Neuron (in vitro differentiated cells): ENCODE measurements around the gene MACF1.

Experiments
- H2AFZ ChIP-seq: one replicate; pipeline ENCODE4 v1.6.1; 2013; ENCODE audit warnings: low read depth, mild to moderate bottlenecking, inconsistent platforms, low read length, moderate library complexity
- H3K27me3 ChIP-seq: one replicate; pipeline ENCODE4 v1.6.1; 2013; ENCODE audit warnings: low read length; ENCODE audit not compliant: insufficient read depth
- H3K36me3 ChIP-seq: one replicate; pipeline ENCODE4 v1.6.1; 2013; ENCODE audit warnings: low read length; ENCODE audit not compliant: insufficient read depth
- H3K4me1 ChIP-seq: one replicate; pipeline ENCODE4 v1.6.1; 2013; ENCODE audit warnings: low read length; ENCODE audit not compliant: insufficient read depth
- H3K4me3 ChIP-seq: 2 replicates; pipeline ENCODE4 v1.5.1; 2013; ENCODE audit warnings: mild to moderate bottlenecking, low read length, moderate library complexity
- H3K9me3 ChIP-seq: one replicate; pipeline ENCODE4 v1.6.1; 2013; ENCODE audit warnings: low read length

MACF1 gene

DNA sequence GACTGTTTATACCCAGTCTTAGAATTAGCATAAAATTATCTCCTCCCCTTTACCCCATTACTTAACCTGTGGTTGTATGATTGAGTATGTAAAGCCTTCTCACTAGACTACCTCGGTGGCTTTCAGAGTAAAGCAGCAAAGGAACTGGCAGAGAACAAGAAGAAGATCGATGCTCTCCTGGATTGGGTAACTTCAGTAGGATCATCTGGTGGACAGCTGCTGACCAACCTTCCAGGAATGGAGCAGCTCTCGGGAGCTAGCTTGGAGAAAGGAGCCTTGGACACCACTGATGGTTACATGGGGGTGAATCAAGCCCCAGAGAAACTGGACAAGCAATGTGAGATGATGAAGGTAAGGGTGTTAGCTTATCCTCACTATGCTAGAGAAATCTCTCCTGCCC, 148.4 kb downstream of the MACF1 start:
- Histone ChIP-seq H3K36me3 (peaks cover 94% of the 10 kb centered on the region), H3K27me3 (no peaks in the 10 kb centered on the region), H3K4me1 (no peaks in the 10 kb centered on the region)

GRCh38 chr1:39354572-39354971, 150.1 kb downstream of the MACF1 start:
- Histone ChIP-seq H3K27me3 (no peaks in the 10 kb centered on the region), H3K9me3 (no peaks in the 10 kb centered on the region), H3K4me1 (no peaks in the 10 kb centered on the region), H3K4me3 (no peak overlapping the region), H2AFZ (no peak overlapping the region), H3K36me3 (peaks cover 94% of the 10 kb centered on the region)

More for the DNA sequence above, 148.4 kb downstream of the MACF1 start:
- Histone ChIP-seq H2AFZ (no peak overlapping the region), H3K4me3 (no peak overlapping the region), H3K9me3 (no peaks in the 10 kb centered on the region)

- Histone ChIP-seq H3K4me1 (no peaks in the 10 kb centered on the region), H3K4me3 (no peak overlapping the region), H3K36me3 (peaks cover 88% of the 10 kb centered on the region), H3K27me3 (no peaks in the 10 kb centered on the region), H3K9me3 (no peaks in the 10 kb centered on the region), H2AFZ (no peak overlapping the region)
Observed at GRCh38 chr1:39358491-39358890, 154.0 kb downstream of the MACF1 start.

- H3K36me3 ChIP-seq = peaks cover 87% of the 10 kb centered on the region
- no peak overlapping the region for H2AFZ ChIP-seq
- H3K4me1 ChIP-seq = no peaks in the 10 kb centered on the region
- H3K4me3 ChIP-seq = no peak overlapping the region
- H3K9me3 ChIP-seq = no peaks in the 10 kb centered on the region
- H3K27me3 ChIP-seq = no peaks in the 10 kb centered on the region
Observed at GRCh38 chr1:39359028-39359570, 154.6 kb downstream of the MACF1 start.

GRCh38 chr1:39360731-39361130, 156.2 kb downstream of the MACF1 start:
- Histone ChIP-seq H3K27me3 (no peaks in the 10 kb centered on the region), H3K36me3 (peaks cover 76% of the 10 kb centered on the region), H3K4me1 (no peaks in the 10 kb centered on the region), H3K9me3 (no peaks in the 10 kb centered on the region), H3K4me3 (no peak overlapping the region), H2AFZ (no peak overlapping the region)

DNA sequence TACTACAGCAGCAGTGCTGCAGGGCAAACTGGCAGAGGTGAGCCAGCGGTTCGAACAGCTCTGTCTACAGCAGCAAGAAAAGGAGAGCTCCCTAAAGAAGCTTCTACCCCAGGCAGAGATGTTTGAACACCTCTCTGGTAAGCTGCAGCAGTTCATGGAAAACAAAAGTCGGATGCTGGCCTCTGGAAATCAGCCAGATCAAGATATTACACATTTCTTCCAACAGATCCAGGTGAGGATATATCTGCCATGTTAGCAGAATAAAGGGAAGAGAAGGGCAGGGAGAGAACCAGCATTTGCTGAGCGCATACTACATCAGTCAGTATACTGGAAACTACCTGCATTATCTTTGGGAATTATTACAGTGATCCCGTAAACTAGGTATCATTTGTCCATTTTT, 157.0 kb downstream of the MACF1 start:
- Histone ChIP-seq H3K4me3 (no peak overlapping the region), H3K36me3 (peaks cover 75% of the 10 kb centered on the region), H2AFZ (no peak overlapping the region), H3K9me3 (no peaks in the 10 kb centered on the region), H3K27me3 (no peaks in the 10 kb centered on the region), H3K4me1 (no peaks in the 10 kb centered on the region)

DNA sequence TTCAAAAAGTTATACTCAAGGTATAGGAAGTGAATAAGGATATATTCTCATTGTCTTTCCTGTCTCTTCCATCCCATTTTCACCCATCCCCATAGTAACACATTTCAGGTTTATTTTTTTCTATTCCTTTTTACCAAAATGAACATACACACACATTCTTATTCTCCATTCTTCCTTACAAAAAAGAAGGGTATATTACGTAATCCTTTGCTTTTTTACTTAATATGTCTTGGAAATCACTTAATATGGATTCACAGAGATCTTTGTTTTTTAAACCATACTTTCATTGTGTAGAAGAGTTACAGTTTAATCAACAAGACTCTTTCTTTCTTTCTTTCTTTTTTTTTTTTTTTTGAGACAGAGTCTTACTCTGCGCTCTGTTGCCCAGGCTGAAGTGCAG, 158.8 kb downstream of the MACF1 start:
- peaks cover 70% of the 10 kb centered on the region for H3K36me3 ChIP-seq
- H3K4me1 ChIP-seq = no peaks in the 10 kb centered on the region
- no peaks in the 10 kb centered on the region for H3K27me3 ChIP-seq
- no peak overlapping the region for H2AFZ ChIP-seq
- H3K9me3 ChIP-seq = no peaks in the 10 kb centered on the region
- H3K4me3 ChIP-seq = no peak overlapping the region

GRCh38 chr1:39368045-39368444, 163.6 kb downstream of the MACF1 start:
- Histone ChIP-seq H3K4me1 (no peaks in the 10 kb centered on the region), H3K9me3 (no peaks in the 10 kb centered on the region), H3K4me3 (no peak overlapping the region), H3K27me3 (no peaks in the 10 kb centered on the region), H2AFZ (no peak overlapping the region), H3K36me3 (peaks cover 69% of the 10 kb centered on the region)

DNA sequence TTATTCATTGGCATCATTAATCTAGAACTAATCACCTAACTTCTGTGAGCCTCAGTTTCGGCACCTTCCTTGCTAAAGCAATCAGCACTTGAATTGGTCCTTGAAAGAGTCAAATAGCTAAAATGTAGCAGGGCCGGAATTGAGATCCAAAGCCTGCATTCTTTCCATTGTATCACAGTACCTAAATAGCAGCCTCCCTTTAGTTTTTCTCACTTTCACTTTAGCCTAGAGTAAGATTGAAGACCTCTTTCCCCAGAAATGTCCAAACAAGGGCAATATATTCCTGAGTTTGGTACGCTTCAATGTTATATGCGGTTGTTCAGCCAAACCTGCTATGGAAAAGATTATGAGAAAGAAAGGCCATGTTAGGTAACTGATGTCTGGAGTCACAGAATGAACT, 165.1 kb downstream of the MACF1 start:
- Histone ChIP-seq H2AFZ (no peak overlapping the region), H3K9me3 (no peaks in the 10 kb centered on the region), H3K4me3 (no peak overlapping the region), H3K36me3 (peaks cover 64% of the 10 kb centered on the region), H3K27me3 (no peaks in the 10 kb centered on the region), H3K4me1 (no peaks in the 10 kb centered on the region)

DNA sequence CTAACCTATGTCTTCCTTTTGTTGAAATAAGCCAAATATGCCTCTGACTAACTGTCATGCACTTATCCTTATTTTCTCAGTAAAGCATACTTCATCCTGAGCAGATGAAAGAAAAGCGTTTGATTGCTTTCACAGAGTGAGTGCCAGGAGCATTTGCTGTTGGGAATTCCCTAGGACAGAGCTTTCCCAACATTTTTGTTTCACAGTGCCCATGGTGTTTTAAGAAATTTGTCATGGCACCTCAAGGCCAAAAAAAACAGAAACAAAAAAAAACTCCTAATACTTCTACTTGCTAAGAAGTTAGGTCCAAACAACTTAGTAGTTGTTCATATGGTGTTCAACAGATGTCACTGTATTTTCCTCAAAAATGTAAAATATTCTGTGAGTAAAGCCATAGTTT, 166.1 kb downstream of the MACF1 start:
- Histone ChIP-seq H3K27me3 (no peaks in the 10 kb centered on the region), H3K36me3 (peaks cover 65% of the 10 kb centered on the region), H3K4me3 (no peak overlapping the region), H3K9me3 (no peaks in the 10 kb centered on the region), H3K4me1 (no peaks in the 10 kb centered on the region), H2AFZ (no peak overlapping the region)

DNA sequence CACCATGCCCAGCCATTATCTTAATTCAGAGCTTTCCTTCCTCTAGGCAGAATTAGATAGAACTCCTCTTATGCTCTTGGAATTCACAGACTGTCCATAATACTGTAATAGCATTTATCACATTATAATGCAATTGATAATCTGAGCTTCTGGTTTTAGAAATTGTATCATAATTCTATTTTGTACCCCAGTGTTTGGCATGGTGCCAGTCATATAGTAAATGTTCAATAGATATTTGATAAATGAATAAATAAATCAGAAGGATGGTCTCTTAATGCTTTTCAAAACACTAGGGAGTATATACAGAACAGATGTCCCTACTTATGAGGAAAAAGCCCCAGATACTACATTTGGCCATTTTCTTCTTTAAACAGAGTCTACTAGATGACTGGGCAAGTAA, 167.6 kb downstream of the MACF1 start:
- Histone ChIP-seq H3K4me1 (no peaks in the 10 kb centered on the region), H3K4me3 (no peak overlapping the region), H2AFZ (no peak overlapping the region), H3K36me3 (peaks cover 64% of the 10 kb centered on the region), H3K27me3 (no peaks in the 10 kb centered on the region), H3K9me3 (no peaks in the 10 kb centered on the region)

DNA sequence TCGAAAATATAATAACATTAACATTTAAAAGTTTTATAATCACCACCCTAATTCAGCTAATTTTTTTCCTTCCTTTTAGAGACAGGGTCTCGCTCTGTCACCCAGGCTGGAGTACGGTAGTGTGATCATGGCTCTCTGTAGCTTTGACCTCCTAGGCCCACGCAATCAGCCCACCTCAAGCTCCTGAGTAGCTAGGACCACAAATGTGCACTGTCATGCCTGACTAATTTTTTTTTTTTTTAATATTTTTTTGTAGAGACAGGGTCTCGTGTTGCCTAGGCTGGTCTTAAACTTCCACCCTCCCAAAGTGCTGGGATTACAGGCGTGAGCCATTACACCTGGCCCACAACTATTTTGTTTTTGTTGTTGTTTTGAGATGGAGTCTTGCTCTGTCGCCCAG, 172.2 kb downstream of the MACF1 start:
- Histone ChIP-seq H3K9me3 (no peaks in the 10 kb centered on the region), H3K4me1 (no peaks in the 10 kb centered on the region), H3K4me3 (no peak overlapping the region), H2AFZ (no peak overlapping the region), H3K36me3 (peaks cover 53% of the 10 kb centered on the region), H3K27me3 (no peaks in the 10 kb centered on the region)

GRCh38 chr1:39378377-39378776, 173.9 kb downstream of the MACF1 start:
- Histone ChIP-seq H3K36me3 (peaks cover 51% of the 10 kb centered on the region), H3K4me1 (no peaks in the 10 kb centered on the region), H3K4me3 (no peak overlapping the region), H3K9me3 (no peaks in the 10 kb centered on the region), H2AFZ (no peak overlapping the region), H3K27me3 (no peaks in the 10 kb centered on the region)

DNA sequence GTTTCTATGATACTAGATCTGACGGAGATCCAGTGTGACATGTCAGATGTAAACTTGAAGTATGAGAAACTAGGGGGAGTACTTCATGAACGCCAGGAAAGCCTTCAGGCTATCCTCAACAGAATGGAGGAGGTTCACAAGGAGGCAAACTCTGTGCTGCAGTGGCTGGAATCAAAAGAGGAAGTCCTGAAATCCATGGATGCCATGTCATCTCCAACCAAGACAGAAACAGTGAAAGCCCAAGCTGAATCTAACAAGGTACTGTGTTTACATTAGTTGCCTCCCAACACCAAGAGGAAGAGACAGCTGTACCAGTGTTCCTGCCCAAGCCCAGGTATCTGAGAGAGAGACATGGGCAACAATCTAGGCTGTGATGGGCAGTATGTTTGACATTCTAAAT, 174.7 kb downstream of the MACF1 start:
- no peaks in the 10 kb centered on the region for H3K4me1 ChIP-seq
- no peak overlapping the region for H2AFZ ChIP-seq
- no peaks in the 10 kb centered on the region for H3K9me3 ChIP-seq
- no peak overlapping the region for H3K4me3 ChIP-seq
- no peaks in the 10 kb centered on the region for H3K27me3 ChIP-seq
- H3K36me3 ChIP-seq = peaks cover 56% of the 10 kb centered on the region
